ENCODE data around the gene TSHZ1.
A peak's percentile ranks its signal among the peaks of the same experiment; 100 is the strongest.

The TSHZ1 gene

DNA sequence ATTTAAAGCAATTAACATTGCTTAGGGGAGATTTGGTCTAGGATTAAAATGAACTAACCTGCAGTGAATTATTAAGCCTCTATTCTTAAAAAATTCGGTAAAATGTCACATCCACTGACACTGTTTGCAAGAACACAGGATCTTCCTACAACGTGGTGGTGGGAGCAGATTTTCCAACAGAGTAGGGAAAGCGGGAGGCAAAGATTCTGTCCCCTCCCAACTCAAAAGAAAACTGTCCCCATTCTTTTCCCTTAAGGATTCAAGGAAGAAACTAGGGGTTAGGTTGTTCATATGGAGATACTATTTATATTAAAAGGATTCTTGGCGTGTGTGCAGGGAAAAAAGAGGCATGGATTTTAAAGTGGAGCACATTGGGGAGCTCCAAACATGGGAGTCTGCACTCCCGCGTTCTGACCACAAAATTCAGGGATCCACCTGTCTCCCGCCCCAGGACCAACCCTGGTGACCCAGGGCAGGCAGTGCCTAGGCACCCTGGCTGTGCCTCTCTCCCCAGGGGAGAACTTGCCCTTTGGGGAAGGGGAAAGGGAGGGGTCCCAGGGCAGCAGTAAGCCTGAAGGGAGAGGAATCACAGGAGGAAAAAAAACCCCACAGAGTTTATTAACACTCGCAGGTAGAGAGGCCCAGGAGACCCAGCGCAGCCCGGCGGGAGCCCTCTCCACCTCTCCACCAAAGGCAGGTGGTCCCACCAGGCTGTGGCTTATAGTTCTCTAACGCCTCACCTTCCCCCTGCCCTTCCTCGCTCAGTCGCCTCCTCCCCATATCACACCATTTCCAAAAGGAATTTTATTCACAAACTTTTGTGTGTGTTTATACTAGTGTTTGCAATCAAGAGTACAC is 3.9 kb upstream of the TSHZ1 start:
- H3K4me3 ChIP-seq (ENCODE audit: low read depth, low read length), result peak overlapping the region; percentile 83
- DNase-seq (ENCODE audit: low read depth, low spot score), result no peak
- ChIA-PET POLR2A (interaction anchor here (0.6 kb wide), 1 partner anchor 28 kb away, joined by 3 read pairs; no protein-coding TSS in a partner anchor), CTCF (no interaction called here)
- TF ChIP-seq, protein P1, sequence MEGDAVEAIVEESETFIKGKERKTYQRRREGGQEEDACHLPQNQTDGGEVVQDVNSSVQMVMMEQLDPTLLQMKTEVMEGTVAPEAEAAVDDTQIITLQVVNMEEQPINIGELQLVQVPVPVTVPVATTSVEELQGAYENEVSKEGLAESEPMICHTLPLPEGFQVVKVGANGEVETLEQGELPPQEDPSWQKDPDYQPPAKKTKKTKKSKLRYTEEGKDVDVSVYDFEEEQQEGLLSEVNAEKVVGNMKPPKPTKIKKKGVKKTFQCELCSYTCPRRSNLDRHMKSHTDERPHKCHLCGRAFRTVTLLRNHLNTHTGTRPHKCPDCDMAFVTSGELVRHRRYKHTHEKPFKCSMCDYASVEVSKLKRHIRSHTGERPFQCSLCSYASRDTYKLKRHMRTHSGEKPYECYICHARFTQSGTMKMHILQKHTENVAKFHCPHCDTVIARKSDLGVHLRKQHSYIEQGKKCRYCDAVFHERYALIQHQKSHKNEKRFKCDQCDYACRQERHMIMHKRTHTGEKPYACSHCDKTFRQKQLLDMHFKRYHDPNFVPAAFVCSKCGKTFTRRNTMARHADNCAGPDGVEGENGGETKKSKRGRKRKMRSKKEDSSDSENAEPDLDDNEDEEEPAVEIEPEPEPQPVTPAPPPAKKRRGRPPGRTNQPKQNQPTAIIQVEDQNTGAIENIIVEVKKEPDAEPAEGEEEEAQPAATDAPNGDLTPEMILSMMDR (IDR thresholded peaks at IDR 0.05; ENCODE audit: insufficient read depth, low read length, missing control alignments), result no peak

DNA sequence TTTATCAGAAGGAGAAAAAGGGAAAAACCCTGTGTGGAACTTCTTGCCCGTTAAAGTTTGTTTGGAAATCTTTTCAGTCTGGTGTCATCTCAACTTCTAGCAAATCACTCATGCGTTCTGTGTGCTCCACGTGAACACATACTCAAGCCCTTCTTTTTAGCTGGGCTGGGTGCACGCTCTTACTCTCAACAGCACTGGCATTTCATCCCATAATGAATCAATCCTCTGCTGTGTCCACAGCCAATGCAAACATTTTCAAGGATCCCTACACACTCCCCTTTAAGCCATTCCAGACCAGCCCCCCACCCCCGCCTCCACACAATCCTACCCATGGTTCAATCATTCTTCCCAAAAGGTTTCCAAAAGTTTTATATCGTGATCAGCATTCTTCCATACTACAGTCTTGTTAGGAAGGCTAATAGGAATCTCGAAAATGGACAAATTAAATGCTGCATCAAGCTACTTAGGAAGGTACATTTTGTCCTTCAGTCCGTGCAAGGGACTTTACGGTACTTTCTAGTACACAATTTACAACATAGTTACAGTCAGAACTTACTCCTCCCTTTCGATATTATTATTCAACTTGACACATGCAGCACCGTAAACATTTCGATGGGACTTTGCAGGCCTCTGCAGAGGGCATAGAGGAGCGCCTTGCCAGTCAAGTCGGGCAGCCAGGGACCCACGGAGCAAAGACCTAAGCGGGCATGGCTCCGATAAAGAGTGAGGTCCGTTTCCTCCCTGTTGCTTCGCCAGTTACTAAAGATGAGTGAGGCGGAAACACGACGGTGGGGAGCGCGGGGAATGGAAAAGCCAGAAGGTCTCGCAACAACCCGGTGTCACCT is 3.1 kb upstream of the TSHZ1 start:
- H3K4me3 ChIP-seq (ENCODE audit: low read depth, low read length), result peak overlapping the region; percentile 83
- DNase-seq (ENCODE audit: low read depth, low spot score), result no peak
- TF ChIP-seq, protein P1 (IDR thresholded peaks at IDR 0.05; ENCODE audit: insufficient read depth, low read length, missing control alignments), result no peak
- ChIA-PET POLR2A (no interaction called here), CTCF (no interaction called here)

DNA sequence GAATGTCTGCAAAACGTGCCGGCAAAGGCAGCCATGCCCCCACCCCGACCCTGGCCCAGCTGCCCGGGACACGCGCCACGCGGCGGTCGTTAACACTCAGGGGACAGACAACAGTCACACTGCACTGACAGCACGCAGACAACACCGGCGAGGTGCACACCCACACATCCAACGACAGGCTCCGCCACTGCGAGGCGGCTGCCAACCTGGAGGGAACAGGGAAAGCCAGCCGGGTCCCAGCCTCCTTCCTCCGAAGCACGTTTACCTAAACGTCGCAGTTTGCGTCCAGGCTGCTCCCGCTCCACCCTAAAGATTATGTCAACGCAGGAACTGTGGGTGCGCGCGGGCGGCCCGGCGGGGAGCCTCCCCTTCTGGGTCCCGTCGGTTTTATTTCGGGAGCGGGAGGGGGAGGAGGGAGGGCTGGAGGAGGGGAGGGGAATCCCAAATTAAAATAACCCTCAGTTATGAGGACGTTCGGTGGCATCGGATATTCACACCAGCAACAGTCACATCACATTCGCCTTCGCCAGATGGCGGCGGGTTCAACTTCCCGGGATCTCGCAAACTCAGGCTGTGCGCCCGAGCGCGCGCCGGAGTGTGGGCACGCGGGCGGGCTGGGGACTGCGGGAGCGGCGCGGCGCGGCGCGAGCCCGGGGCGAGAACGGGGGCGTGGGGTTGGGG is 2.3 kb upstream of the TSHZ1 start:
- TF ChIP-seq, protein P1 (IDR thresholded peaks at IDR 0.05; ENCODE audit: insufficient read depth, low read length, missing control alignments), result no peak
- DNase-seq (ENCODE audit: low read depth, low spot score), result no peak

DNA sequence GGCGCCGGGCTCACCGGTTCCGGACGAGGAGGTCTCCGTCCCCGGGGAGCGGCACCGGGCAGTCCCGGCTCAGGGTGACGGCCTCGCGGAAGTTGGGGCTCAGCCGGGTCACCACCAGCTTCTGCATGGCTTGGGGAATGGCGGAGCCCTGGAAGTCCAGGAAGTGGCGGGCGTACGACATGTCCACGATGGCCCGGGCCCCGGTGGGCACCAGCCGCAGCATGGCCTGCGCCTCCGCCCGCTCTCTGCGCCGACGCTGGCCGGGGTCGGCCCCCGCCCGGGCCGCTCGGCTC is 1.8 kb upstream of the TSHZ1 start:
- no peak for DNase-seq (ENCODE audit: low read depth, low spot score)
- CTCF ChIA-PET, result no interaction called here
- peak overlapping the region; percentile 83 for H3K4me3 ChIP-seq (ENCODE audit: low read depth, low read length)
- TF ChIP-seq, protein P1 (IDR thresholded peaks at IDR 0.05; ENCODE audit: insufficient read depth, low read length, missing control alignments), result no peak
- POLR2A ChIA-PET, result no interaction called here

More for the DNA sequence above, 2.3 kb upstream of the TSHZ1 start:
- CTCF ChIA-PET, result no interaction called here
- peak overlapping the region; percentile 83 for H3K4me3 ChIP-seq (ENCODE audit: low read depth, low read length)
- POLR2A ChIA-PET, result no interaction called here

DNA sequence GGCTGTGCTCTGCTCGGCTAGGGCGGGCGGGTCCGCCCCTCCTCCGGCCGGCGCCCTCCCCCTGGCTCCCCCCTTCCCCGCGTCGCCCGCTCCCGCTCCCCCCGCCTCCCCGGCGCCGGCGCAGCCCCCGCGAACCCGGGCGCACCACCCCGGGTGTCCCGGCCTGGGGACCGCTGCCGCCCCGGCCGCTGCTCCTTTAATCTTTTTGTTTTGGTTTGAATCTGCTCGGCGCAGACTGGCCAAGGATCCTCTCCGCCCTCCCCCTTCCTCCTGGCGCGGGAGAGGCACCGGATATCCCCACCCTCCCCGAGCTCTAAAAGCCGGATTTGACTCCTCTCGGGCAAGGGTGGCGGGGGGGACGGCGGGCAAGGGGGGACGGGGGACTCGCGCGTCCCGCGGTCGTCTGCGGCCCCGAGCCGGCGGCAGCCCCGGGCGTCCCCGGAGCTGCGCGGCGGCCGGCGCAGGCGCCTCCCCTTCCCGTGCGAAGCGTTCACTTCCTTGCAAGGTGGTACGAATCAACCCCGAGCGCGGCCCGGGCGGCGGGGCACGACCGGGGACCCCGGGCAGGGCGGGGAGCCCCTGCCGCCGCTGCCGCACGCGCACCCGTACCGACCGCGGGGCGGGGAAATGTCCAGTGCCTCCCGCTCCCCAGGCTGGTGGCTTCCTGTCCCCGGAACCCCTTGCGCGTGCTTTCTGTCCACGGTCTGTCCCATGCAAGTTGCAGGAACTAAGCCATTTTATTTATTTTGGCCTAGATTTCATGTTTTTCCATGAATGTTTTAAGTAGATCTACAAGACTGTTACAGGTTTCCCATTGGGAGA is 1.3 kb upstream of the TSHZ1 start, which contains the start of gene PTGR3:
PTGR3 (minus strand) TSS at position 11 of the 822 bp plus-strand sequence. CDS start 81 bp downstream, outside the sequence.
- TF ChIP-seq, protein P1 (IDR thresholded peaks at IDR 0.05; ENCODE audit: insufficient read depth, low read length, missing control alignments), result no peak
- CTCF ChIA-PET, result interaction anchor here (1.0 kb wide), 1 partner anchor 557 kb away, joined by 3 read pairs; no protein-coding TSS in a partner anchor
- POLR2A ChIA-PET, result no interaction called here
- peak within 1 kb of the TSS; percentile 83 for H3K4me3 ChIP-seq (ENCODE audit: low read depth, low read length)
- DNase-seq (ENCODE audit: low read depth, low spot score), result no peak
